Measurements from ENCODE around the gene ADNP2. TPM values are rescaled to one million over a fixed set of nuclear protein-coding genes. Genes with fewer than 3 reads are reported as not detected.

ADNP2 gene
- total RNA-seq, 4 donors from 2014 or later = 16.4 to 28.4 (median 17.8) TPM

GRCh38 chr18:80189531-80189865, 80.4 kb downstream of the ADNP2 start:
- no peak overlapping the region for H3K27ac ChIP-seq
- intact Hi-C loops (cut with DNase I) = no loop called here
- no peaks in the 10 kb centered on the region for H3K36me3 ChIP-seq
- TF ChIP-seq CTCF (IDR thresholded peaks at IDR 0.05) (no peak), POLR2A (IDR thresholded peaks at IDR 0.05) (no peak)
- H3K9me3 ChIP-seq = no peaks in the 10 kb centered on the region
- no peaks in the 10 kb centered on the region for H3K27me3 ChIP-seq
- no peak overlapping the region for H3K4me3 ChIP-seq (replicated peaks in 1 of 3)
- 87 to 89% methylated on average over 10 of the region's 10 CpGs for WGBS, 2 donors
- H3K4me1 ChIP-seq = peaks cover 31 to 45% of the 10 kb centered on the region in 2 donors
- DNase-seq = no peak

Other genes starting within 250 kb of the ADNP2 start
- gene SLC66A2, start 157.6 kb upstream of the ADNP2 start, total RNA-seq = 100 to 1,000 TPM in 2 of 4 donors, 10 to 100 TPM in 2; 93.5 to 193 (median 100) TPM
- gene HSBP1L1, start 144.6 kb upstream of the ADNP2 start, total RNA-seq = 10 to 100 TPM; 25.7 to 51.8 (median 39.6) TPM
- 10 to 100 TPM; 22.9 to 37.4 (median 30.2) TPM for gene TXNL4A, start 120.7 kb upstream of the ADNP2 start, total RNA-seq
- gene RBFA, start 74.8 kb upstream of the ADNP2 start, total RNA-seq = 10 to 100 TPM; 23.5 to 36.5 (median 35.2) TPM
- gene PARD6G, start 138.3 kb downstream of the ADNP2 start, total RNA-seq = 10 to 100 TPM; 33.3 to 64.1 (median 46.2) TPM